ENCODE measurements around the gene ATG12. TPM values are rescaled to one million over a fixed set of nuclear protein-coding genes. Genes with fewer than 3 reads are reported as not detected.
"Not testable (repeated sequence)": the region's sequence is repeated elsewhere in the genome, so short reads cannot be mapped to it uniquely, and the experiment has no call there.

Gene ATG12
- total RNA-seq, 4 donors from 2014 or later, result 22.8 to 52.5 (median 24.7) TPM

- Histone ChIP-seq H3K27ac (no peak overlapping the region), H3K4me1 (peaks cover 23% of the 10 kb centered on the region), H3K36me3 (no peaks in the 10 kb centered on the region), H3K4me3 (no peak overlapping the region), H3K27me3 (peaks cover 42% of the 10 kb centered on the region), H3K9me3 (no peaks in the 10 kb centered on the region)
- no peak for DNase-seq (ENCODE audit: low spot score in 2 of 2)
- 90% methylated on average over 1 of the region's 1 CpG for WGBS
- TF ChIP-seq, protein P1, sequence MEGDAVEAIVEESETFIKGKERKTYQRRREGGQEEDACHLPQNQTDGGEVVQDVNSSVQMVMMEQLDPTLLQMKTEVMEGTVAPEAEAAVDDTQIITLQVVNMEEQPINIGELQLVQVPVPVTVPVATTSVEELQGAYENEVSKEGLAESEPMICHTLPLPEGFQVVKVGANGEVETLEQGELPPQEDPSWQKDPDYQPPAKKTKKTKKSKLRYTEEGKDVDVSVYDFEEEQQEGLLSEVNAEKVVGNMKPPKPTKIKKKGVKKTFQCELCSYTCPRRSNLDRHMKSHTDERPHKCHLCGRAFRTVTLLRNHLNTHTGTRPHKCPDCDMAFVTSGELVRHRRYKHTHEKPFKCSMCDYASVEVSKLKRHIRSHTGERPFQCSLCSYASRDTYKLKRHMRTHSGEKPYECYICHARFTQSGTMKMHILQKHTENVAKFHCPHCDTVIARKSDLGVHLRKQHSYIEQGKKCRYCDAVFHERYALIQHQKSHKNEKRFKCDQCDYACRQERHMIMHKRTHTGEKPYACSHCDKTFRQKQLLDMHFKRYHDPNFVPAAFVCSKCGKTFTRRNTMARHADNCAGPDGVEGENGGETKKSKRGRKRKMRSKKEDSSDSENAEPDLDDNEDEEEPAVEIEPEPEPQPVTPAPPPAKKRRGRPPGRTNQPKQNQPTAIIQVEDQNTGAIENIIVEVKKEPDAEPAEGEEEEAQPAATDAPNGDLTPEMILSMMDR (IDR thresholded peaks at IDR 0.05), result no peak
- TF ChIP-seq POLR2A (IDR thresholded peaks at IDR 0.05) (no peak), POLR2AphosphoS5 (IDR thresholded peaks at IDR 0.05) (no peak), EP300 (IDR thresholded peaks at IDR 0.05) (no peak)
These were observed 29.0 kb downstream of the ATG12 start for GRCh38 chr5:115812372-115812771.

GRCh38 chr5:115811406-115811805 is 30.0 kb downstream of the ATG12 start:
- no peak for TF ChIP-seq POLR2A (IDR thresholded peaks at IDR 0.05)
- TF ChIP-seq EP300 (IDR thresholded peaks at IDR 0.05), result no peak
- TF ChIP-seq, protein P1 (IDR thresholded peaks at IDR 0.05), result no peak
- no peak for TF ChIP-seq POLR2AphosphoS5 (IDR thresholded peaks at IDR 0.05)
- H3K4me1 ChIP-seq, result peaks cover 17% of the 10 kb centered on the region
- no peak for DNase-seq (ENCODE audit: low spot score in 2 of 2)
- H3K27ac ChIP-seq, result no peak overlapping the region
- H3K27me3 ChIP-seq, result peaks cover 32% of the 10 kb centered on the region
- H3K36me3 ChIP-seq, result no peaks in the 10 kb centered on the region
- H3K9me3 ChIP-seq, result no peaks in the 10 kb centered on the region
- H3K4me3 ChIP-seq, result no peak overlapping the region

GRCh38 chr5:115810761-115811160 is 30.6 kb downstream of the ATG12 start:
- no peak overlapping the region for H3K4me3 ChIP-seq
- H3K27me3 ChIP-seq, result peaks cover 26% of the 10 kb centered on the region
- DNase-seq (ENCODE audit: low spot score in 2 of 2), result no peak
- peaks cover 11% of the 10 kb centered on the region for H3K4me1 ChIP-seq
- no peak overlapping the region for H3K27ac ChIP-seq
- no peaks in the 10 kb centered on the region for H3K36me3 ChIP-seq
- no peaks in the 10 kb centered on the region for H3K9me3 ChIP-seq
- TF ChIP-seq POLR2A (IDR thresholded peaks at IDR 0.05) (no peak), EP300 (IDR thresholded peaks at IDR 0.05) (no peak), POLR2AphosphoS5 (IDR thresholded peaks at IDR 0.05) (no peak)
- TF ChIP-seq, protein P1 (IDR thresholded peaks at IDR 0.05), result no peak

DNA sequence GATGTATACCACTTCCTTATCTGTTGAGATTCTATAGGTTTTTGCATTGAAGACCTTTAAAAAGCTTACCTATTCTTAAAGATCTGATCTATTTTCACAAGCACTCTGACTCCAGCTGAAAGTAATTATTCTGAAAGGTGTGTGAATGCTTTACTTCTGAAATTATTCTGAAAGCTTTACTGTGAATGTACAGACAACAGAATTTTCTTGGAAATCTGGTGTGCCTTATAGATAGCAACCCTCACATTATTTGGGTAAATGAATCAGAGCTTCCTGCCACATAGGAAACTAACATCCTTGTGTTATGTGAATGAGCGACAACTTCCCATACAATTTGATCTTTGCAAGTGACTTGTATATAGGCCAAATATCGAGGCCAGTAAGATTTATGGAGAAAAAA is 31.4 kb downstream of the ATG12 start:
- H3K36me3 ChIP-seq, result no peaks in the 10 kb centered on the region
- no peak for DNase-seq (ENCODE audit: low spot score in 2 of 2)
- no peak overlapping the region for H3K27ac ChIP-seq
- H3K4me1 ChIP-seq, result peaks cover 3% of the 10 kb centered on the region
- H3K27me3 ChIP-seq, result peaks cover 18% of the 10 kb centered on the region
- H3K4me3 ChIP-seq, result no peak overlapping the region
- TF ChIP-seq, protein P1 (IDR thresholded peaks at IDR 0.05), result no peak
- no peak for TF ChIP-seq POLR2A (IDR thresholded peaks at IDR 0.05)
- WGBS, result 65% methylated on average over 2 of the region's 2 CpGs
- no peaks in the 10 kb centered on the region for H3K9me3 ChIP-seq

- DNase-seq (ENCODE audit: low spot score in 2 of 2); H3K27me3 ChIP-seq; H3K36me3 ChIP-seq; H3K9me3 ChIP-seq; H3K4me1 ChIP-seq; H3K4me3 ChIP-seq; H3K27ac ChIP-seq: not testable (repeated sequence)
- WGBS, result 93% methylated on average over 2 of the region's 2 CpGs
These were observed 33.3 kb downstream of the ATG12 start for GRCh38 chr5:115808066-115808465.

DNA sequence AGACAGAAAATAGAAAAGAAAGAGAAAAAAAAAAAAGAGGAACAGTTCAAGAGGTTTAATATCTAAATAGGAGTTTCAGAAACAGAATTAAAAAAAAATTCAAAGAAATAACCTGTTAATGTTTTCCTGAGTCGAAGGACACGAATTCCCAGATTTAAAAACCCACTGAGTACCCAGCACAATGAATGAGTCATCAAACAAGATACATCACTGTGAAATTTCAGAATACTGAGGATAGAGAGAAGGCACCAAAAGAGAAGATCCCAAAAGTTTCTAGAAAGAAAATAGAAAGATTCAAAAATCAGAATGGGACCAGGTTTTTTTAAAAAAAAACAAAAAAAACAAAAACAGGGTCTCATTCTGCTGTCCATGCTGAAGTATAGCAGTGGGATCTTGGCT is 33.7 kb downstream of the ATG12 start:
- 86% methylated on average over 2 of the region's 2 CpGs for WGBS
- H3K36me3 ChIP-seq, result no peaks in the 10 kb centered on the region
- no peaks in the 10 kb centered on the region for H3K9me3 ChIP-seq

More for the DNA sequence above, 33.7 kb downstream of the ATG12 start:
- no peak for DNase-seq (ENCODE audit: low spot score in 2 of 2)
- H3K27ac ChIP-seq, result no peak overlapping the region
- TF ChIP-seq EP300 (IDR thresholded peaks at IDR 0.05) (no peak), POLR2A (IDR thresholded peaks at IDR 0.05) (no peak), POLR2AphosphoS5 (IDR thresholded peaks at IDR 0.05) (no peak)
- TF ChIP-seq, protein P1 (IDR thresholded peaks at IDR 0.05), result no peak
- no peak overlapping the region for H3K4me3 ChIP-seq
- H3K27me3 ChIP-seq, result peaks cover 4% of the 10 kb centered on the region
- H3K4me1 ChIP-seq, result peaks cover 3% of the 10 kb centered on the region
